Bronchus fibroblast of lung (primary cell): Measurements from ENCODE around the gene HES2. TPM values are rescaled to one million over a fixed set of nuclear protein-coding genes. Genes with fewer than 3 reads are reported as not detected.

Experiments used
- total RNA-seq: library from RNA; depleted of rRNA; stranded (reverse); fragments of >200 nt; gene quantifications from 2 replicates; pipeline ENCODE4 v1.2.3, GENCODE V29; 2015

Gene HES2
- total RNA-seq = under 0.01 and 0.15 TPM in 2 replicates

GRCh38 chr1:6419804-6420453, at the start of gene HES2:
HES2 (minus strand) TSS chr1:6419919; CDS start chr1:6419820, 99 bp downstream.

GRCh38 chr1:6466023-6466422, 46.3 kb upstream of the HES2 start, which contains the start of gene TNFRSF25:
TNFRSF25 (minus strand) TSS chr1:6466173; CDS start chr1:6466107, 66 bp downstream.

GRCh38 chr1:6424619-6425593, 5.2 kb upstream of the HES2 start, which contains the start of gene ESPN:
ESPN (plus strand) TSS chr1:6424776; CDS start chr1:6424956, 180 bp downstream.

GRCh38 chr1:6393400-6394187, 26.1 kb downstream of the HES2 start, which contains the start of gene ACOT7:
ACOT7 (minus strand) TSS chr1:6393767; CDS start chr1:6393399, 368 bp downstream.

Other genes with a start within 250 kb of the HES2 start
- 0.50 TPM in 1 of 2 replicates, not detected in the other for gene CHD5, start 239.6 kb downstream of the HES2 start, total RNA-seq
- gene RPL22, start 220.3 kb downstream of the HES2 start, total RNA-seq = 72.4 and 90.3 TPM in 2 replicates
- gene RNF207, start 213.8 kb downstream of the HES2 start, total RNA-seq = 7.2 and 13.1 TPM in 2 replicates
- gene ICMT, start 184.0 kb downstream of the HES2 start, total RNA-seq = 80.0 and 83.1 TPM in 2 replicates
- gene HES3, start 175.7 kb downstream of the HES2 start, total RNA-seq = not detected in 2 replicates
- gene GPR153, start 158.8 kb downstream of the HES2 start, total RNA-seq = 3.0 and 3.4 TPM in 2 replicates
- 82.7 and 105 TPM in 2 replicates for gene ACOT7, start 26.2 kb downstream of the HES2 start, total RNA-seq
- gene ESPN, start 4.9 kb upstream of the HES2 start, total RNA-seq = under 0.01 TPM in 1 of 2 replicates, not detected in the other
- gene TNFRSF25, start 46.3 kb upstream of the HES2 start, total RNA-seq = 4.4 and 5.2 TPM in 2 replicates
- gene PLEKHG5, start 71.7 kb upstream of the HES2 start, total RNA-seq = 8.3 and 10.6 TPM in 2 replicates
- gene NOL9, start 134.6 kb upstream of the HES2 start, total RNA-seq = 15.3 and 15.5 TPM in 2 replicates
- 0.15 and 0.17 TPM in 2 replicates for gene TAS1R1, start 135.4 kb upstream of the HES2 start, total RNA-seq
- gene ZBTB48, start 160.1 kb upstream of the HES2 start, total RNA-seq = 12.9 and 14.0 TPM in 2 replicates
- 14.3 and 15.8 TPM in 2 replicates for gene KLHL21, start 182.9 kb upstream of the HES2 start, total RNA-seq
- gene PHF13, start 193.8 kb upstream of the HES2 start, total RNA-seq = 4.2 and 5.4 TPM in 2 replicates
- 28.2 and 31.6 TPM in 2 replicates for gene THAP3, start 204.9 kb upstream of the HES2 start, total RNA-seq